Measurements from ENCODE around the gene GNMT.

GNMT gene

DNA sequence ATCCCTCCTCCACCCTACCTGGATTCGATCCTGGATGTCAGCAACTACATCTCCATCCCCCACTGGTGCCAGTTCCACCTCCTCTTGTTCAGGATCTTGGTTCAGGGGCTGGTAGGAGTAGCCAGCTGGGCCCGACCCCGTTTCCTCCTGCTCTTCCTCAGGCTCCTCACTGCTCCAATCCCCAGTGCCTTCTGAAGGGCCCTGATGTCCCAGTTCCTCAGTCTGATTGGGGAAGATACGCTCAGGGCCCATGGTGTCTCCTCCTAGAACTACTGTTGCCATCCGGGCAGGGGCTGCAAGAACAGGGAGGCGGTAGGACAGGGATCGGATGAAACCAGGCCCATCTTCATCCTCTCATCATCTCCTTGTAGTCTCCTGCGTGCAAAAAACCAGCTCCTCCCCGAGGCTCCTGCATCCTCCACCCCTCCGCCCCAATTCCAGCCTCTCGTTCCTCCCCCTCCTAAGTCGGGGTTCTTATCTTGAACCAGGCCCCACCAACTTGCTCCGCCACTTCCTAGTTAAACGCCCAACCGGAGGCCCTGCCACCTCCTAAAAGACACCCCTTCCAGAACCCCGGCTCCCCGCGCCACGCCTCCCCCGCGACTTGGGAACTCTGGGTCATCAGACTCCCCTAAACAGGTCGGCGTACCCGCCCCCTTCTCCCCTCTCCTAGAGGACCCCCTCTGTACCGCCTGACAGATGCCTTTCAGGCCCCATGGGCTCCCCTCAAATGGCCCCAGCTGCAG, 52.7 kb downstream of the GNMT start:
- DNase-seq (ENCODE audit: low spot score): no peak
